ENCODE results near the gene SLC35F3.
"Not testable (repeated sequence)": the region's sequence is repeated elsewhere in the genome, so short reads cannot be mapped to it uniquely, and the experiment has no call there.

Gene SLC35F3

DNA sequence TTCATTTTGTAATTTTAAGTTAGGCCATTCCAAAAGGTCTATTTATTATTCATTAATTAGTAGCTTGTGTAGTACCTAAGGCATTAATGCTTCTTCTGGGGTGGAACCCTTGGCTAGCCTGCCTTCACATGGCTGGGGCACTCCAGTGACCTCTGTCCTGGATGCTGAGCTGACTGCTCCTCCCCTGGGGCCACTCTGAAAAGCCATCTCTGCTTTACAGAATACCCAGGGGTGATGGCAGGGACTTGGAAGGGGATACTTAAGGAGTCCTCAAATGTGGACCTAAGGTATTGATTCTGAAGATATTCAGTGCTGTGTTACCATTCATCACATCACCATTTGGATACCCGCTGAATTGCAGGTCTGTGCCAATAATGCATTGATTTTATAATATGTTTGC, 281.0 kb downstream of the SLC35F3 start:
- DNase-seq (ENCODE audit: low read depth in 3 of 3, low spot score in 1 of 3), result no peak

DNA sequence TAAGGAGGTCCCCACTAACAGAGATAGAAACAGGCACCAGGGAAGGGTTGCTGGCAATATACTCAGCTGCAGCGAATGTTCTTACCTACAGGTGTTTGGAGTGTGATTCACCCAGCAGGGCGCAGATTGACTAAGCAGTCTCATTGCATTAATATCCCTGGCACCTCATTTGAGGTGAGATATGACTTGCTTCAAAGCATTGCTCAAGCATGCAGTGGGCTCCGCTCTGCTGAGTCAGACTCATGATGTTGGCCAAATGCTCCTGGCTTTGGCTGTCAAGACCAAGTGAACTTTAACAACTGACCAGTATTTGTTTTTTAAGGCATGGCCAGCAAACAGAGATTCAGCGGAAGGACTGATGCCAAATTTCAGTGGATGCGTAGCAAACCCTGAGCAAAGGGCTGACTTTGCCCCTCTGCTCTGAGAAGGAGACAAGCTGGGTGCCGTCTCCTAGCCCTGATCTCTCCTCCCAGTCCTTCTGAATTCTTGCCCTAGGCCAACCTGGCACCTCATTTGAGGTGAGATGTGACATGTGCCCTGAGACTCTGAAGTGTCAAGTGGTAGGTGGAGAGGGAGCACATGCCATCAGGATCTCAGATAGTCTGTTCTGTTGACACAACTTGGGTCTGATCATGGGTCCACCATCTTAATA, 281.7 kb downstream of the SLC35F3 start:
- no peak for DNase-seq (ENCODE audit: low read depth in 3 of 3, low spot score in 1 of 3)

DNA sequence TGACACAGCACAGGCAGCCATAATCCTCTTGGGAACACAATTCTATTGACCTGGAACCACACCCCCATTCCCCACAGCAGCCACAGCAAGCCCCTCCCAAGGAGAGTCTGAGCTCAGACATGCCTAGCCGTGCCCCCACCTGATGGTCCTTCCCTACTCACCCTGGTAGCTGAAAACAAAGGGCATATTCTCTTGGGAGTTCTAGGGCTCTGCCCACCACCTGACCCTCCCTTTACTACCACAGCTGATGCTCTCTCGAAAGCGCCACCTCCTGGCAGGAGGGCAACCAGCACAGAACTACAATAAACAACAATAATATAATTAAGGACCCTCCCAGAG, 283.9 kb downstream of the SLC35F3 start:
- DNase-seq (ENCODE audit: low read depth in 3 of 3, low spot score in 1 of 3), result no peak

DNA sequence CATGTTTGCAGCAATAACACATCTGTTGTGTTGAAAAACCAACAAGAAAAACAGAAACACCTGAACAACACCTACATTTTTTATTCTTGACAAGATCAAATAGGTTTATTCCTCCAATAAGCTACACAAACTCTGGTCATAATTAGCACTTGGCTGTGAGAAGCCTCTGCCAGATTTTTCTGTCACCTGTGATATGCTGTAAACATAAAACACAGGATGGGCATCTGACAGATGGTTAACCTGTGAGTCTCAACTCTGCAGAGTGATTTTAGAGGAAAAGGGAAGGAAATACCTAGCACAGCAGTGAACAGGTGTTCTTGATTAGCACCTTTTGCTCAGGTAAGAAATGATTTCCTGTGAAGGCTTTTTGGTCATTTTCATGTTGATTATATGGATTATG, 293.4 kb downstream of the SLC35F3 start:
- DNase-seq (ENCODE audit: low read depth in 3 of 3, low spot score in 1 of 3), result no peak

DNA sequence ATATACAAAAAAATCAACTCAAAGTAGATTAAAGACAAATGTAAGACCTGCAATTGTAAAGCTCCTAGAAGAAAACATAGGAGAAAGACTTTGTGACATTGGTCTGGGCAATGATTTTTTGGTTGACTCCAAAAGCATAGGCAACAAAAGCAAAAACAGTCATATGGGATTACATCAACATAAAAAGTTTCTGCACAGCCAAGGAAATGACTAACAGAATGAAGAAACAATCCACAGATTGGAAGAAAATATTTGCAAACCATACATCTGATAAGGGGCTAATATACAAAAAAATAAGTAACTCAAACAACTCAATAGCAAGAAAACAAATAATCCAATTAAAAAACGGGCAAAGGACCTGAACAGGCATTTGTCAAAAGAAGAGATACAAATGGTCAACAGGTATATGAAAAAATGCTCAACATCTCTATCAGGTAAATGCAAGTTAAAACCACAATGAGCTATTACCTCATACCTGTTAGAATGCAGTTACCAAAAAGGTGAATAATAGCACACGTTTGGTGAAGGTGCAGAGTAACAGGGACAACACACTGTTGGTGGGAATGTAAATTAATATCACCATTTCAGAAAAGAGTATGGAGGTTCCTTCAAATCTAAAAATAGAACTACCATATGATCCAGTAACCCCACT, 295.1 kb downstream of the SLC35F3 start:
- no peak for DNase-seq (ENCODE audit: low read depth in 3 of 3, low spot score in 1 of 3)

DNA sequence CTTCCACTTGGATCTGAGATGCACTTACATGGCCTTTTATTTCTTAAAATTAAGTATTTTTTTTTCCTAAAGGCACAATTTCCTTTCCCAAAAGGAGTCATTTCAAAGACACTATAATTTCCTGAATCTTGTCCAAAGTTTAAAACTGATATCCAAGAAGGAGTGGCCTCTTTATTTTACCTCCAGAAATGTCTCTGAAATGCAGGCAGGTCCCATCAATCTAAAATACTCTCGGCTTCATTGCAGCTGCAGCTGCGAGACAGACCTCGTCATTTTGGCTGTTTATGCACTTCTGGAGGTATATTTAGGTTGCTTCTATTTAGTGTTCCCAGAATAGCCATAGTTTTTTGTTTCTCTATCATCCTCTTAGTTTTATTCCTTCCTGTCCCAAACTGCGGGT, 296.1 kb downstream of the SLC35F3 start:
- DNase-seq (ENCODE audit: low read depth in 3 of 3, low spot score in 1 of 3), result no peak

DNA sequence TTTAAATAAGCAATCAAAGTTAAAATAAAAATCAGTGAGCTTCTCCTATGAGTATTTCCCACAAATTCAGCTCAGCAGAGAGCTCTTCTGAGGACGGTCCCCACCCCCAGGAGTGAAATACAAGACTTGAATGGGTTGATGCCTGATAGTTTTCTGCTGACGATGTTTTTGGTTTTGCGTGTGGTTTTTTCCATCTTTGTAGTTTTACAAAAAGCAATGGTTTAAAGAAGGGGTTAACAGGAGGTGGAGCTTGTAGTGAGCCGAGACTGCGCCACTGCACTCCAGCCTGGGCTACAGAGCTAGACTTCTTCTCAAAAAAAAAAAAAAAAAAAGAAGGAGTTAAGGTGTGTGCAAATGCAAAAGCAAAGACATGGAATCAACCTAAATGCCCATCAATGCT, 297.1 kb downstream of the SLC35F3 start:
- DNase-seq (ENCODE audit: low read depth in 3 of 3, low spot score in 1 of 3), result no peak

DNA sequence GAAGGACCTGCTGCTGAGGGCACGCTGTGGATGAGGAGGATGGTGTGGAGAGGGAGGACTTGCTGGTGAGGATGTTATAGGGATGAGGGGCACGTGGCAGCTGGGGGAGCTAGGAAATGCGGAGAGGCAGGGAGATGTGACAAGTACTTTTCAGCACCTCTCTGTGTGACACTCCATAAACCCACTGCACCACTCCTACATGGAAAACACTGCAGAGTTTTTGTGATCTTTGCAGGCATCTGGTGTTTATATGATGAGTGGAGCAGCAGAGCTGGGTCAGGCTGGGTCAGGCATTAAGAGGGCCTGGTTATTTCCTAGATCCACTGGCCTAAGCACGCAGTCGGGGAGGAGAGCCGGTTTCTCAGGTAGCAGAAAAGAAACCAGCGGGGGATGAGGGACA, 301.5 kb downstream of the SLC35F3 start:
- DNase-seq (ENCODE audit: low read depth in 3 of 3, low spot score in 1 of 3), result no peak

DNA sequence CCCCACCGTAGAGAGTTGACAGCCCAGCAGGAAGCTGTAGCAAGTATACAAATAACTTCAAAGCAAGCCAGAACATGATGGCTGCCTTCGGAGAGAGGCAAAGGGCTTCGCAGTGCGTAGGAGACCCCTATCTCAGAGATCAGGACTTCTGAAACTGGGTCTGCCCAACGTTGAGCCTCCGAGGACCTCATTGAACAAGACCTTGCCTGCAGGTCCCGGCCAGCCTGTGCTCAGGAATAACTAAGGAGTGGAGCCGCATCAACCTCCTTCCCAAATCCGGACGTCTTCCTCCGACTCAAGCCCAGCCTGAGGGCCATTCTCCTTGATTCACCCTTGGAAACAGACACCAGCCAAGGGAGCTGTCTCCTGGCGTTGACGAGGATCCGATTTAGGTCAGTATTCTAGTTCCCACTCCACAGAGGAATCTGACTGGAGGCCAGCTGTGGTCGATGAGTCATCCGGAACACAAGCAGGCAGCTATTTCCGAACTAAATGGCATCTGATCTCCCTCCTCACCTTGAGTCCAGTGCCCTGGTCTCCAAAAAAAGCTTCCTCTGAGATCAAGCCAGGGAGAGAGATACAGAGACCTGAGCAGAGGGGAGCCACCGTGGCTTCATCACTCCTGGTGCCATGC, 302.3 kb downstream of the SLC35F3 start:
- no peak for DNase-seq (ENCODE audit: low read depth in 3 of 3, low spot score in 1 of 3)

DNA sequence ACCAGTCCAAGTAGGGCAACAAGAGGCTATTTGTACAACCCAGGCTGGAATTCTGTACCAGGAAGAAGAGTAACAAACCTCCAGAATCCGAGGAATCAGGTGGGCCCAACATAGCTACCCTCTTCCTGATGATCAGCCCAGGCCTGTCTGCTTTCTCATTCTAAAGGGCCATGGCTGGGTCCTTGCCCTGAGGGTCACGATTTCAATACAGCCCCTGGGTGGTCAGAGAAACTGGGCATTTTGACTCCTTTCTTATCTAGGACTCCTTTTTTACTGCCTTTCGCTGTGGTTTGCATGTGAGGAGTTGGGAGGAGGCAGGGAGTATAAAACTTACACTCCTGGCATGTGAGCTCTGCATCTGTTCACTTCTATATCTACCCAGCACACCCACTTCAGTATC, 303.9 kb downstream of the SLC35F3 start:
- no peak for DNase-seq (ENCODE audit: low read depth in 3 of 3, low spot score in 1 of 3)

DNA sequence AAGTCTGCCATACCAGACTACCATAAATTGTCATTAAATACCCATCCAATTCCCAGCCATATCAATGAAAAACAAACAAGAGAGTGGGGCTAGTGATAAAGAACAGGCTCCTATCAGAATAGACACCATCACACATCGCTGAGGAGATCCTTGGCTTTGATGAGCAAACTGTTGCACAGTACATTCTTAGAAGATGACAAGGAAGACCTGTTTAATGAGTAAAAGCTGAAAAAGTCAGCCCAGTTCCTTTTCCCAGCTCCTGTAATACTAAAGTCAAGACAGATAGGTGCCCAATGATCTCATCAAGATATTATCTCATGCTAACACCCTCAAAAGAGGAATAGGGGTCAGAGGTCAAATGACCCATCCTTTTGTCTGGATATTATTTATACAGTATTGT, 304.3 kb downstream of the SLC35F3 start:
- DNase-seq (ENCODE audit: low read depth in 3 of 3, low spot score in 1 of 3), result no peak

DNA sequence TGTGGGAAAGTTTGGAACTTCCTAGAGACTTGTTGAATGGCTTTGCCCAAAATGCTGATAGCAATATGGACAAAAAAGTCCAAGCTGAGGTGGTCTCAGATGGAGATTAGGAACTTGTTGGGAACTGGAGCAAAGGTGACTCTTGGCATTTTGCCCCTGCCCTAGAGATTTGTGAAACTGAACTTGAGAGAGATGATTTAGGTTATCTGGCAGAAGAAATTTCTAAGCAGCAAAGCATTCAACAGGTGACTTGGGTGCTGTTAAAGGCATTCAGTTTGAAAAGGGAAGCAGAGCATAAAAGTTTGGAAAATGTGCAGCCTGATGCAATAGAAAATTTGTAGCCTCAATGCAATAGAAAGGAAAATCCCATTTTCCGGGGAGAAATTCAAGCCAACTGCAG, 306.0 kb downstream of the SLC35F3 start:
- not testable (repeated sequence) for DNase-seq (ENCODE audit: low read depth in 3 of 3, low spot score in 1 of 3)

DNA sequence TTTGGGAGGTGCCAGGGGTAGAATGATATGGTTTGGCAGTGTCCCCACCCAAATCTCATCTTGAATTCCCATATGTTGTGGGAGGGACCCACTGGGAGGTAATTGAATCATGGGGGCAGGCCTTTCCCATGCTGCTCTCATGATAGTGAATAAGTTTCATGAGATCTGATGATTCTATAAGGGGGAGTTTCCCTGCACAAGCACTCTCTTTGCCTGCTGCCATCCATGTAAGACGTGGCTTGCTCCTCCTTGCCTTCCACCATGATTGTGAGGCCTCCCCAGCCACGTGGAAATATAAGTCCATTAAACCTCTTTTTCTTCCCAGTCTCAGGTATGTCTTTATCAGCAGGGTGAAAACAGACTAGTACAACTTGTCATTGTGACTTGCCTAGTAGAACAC, 307.4 kb downstream of the SLC35F3 start:
- DNase-seq (ENCODE audit: low read depth in 3 of 3, low spot score in 1 of 3), result not testable (repeated sequence)

DNA sequence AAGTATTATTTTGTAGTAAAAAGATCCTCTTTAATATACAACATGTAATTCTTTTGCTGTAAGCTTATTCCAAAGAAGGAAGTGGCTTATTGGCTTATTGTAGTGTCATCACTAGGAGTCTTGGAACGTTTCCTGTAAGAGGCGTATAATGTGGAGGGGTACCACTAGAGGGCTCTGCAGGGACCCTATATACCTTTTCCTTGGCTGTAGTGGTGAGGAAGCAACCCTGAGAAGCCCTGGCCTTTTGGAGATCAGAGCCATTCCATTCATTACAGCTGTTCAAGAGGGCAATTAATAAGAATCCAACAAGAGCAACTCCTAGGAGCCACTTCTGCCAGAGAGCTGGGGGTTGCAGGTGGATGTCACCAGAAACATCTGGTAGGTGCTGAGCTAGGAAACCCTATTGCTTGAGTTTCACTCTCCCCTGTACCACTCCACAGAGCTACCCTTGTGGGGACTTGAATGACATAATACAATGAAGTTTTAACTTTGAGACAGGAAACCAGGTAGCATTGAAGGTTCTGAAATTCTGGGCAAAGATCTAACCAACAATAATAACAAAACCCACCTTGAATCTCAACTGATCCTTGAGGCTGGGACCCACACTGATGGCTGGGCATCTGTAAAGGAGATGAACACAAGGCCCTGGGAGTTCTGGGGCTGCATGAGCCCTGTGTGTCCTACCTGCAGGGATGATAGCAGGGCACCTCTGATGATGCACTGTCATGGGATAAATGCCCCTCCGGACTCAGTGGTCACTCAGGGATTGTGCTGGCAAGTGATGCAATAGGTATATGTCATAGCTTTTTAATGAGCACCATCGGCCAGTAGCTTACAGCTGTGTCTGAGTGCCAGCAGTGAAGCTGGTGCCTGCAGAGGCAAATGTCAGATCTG, 308.5 kb downstream of the SLC35F3 start:
- no peak for DNase-seq (ENCODE audit: low read depth in 3 of 3, low spot score in 1 of 3)

DNA sequence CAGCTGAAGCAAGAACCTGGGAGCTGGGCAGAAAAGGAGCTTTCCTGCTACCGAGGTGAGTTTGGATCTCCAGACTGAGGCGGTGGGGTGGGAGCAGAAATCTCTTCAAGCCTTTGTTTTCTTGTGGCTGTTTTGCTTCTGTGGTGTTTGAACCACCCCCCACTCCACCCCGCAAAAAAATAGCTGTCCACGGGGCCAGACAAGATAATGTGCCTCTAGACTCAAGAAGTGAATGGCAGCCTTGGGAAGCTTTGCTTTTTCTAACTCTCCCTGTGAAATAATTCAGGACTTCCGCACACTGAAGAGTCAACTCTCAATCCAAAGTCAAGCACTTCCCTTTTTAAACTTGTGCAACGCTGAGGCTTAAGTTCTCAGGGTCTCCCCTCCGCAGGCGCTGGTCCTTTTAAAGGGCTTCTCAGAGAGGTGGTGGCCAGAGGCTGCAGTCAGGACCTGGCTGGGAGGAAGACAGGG, 309.2 kb downstream of the SLC35F3 start:
- no peak for DNase-seq (ENCODE audit: low read depth in 3 of 3, low spot score in 1 of 3)

DNA sequence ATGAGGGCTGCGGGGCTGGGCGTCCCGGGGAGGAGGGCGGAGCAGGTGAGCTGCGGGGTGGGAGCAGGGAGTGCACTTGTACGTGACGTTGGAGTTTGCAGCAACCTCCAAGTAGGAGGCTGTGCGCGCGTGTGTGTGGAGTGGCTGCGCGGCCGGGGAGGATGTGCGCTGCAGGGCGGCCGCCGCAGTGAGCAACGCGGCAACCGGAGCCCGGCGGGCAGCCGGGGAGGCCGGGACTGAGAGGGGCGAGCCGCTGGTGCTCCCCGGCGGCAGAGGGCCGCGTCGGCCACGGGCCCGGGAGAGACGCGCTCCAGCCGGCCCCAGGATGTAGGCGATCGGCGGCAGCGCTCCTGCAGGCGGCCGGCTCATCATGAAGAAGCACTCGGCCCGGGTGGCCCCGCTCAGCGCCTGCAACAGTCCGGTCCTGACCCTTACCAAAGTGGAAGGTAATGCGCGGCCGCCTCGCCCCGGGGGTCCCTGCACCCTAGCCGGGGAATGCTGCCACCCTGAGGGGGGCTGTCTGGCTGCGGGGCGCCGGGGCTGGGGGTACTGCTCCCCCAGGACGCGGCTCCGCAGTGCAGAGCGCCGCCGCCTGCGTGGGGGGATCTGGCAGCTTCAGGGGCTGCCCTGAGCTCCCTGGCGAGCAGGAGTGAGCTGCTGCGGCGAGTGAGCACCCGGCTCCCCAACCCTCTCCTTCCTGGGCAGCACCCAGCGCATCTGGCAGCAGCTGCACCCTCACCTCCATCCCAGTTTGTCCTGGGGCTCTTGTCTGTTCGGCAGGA, 309.8 kb downstream of the SLC35F3 start:
- peak in 1 of 3 donors; percentile 19 for DNase-seq (ENCODE audit: low read depth in 3 of 3, low spot score in 1 of 3)

DNA sequence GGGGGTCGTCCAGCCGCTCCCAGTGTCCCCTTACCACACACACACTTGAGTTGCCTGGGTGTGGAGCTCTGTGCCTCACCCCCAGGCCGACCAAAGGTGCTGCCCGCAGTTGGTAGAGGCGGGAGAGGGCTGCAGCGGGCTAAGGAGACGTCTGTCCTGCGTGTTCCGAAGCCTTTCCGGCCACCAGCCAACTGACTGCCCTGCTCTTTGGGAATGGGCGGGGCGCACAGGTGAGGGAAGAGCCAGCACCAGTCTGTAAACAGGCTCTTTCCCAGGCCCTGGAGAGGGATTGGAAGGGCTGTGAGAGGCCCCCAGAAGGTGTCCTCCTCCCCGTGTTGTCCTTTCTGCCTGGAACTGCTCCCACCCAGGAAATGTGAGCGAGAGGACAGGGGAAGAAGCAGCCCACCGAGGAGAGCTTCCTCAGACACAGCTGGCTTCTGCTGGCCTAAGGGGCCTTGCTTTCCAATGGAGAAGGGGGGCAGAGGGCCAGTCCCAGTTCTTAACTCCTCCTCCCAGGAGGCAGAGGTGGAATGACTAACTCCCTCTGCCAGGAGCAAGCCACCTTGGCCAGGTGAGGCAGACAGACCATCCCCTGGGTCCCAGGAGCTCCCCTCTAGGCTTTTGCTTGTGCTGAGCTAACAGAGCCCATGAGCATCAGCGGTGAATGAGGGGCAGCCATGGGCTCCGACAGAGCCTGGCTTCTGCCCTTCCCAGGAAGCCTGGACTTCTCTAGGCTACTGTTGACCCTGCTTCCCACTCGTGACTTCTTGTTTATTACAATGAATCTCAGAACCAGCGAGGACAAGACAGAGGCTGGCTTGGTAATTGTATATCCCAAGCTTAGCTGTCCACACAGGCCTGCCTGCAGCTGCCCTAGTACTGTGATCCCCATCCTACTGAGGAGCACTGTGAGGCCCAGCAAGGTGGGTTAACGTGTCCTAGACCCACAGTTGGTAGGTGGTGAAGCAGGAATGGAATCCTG, 310.7 kb downstream of the SLC35F3 start:
- DNase-seq (ENCODE audit: low read depth in 3 of 3, low spot score in 1 of 3), result no peak

DNA sequence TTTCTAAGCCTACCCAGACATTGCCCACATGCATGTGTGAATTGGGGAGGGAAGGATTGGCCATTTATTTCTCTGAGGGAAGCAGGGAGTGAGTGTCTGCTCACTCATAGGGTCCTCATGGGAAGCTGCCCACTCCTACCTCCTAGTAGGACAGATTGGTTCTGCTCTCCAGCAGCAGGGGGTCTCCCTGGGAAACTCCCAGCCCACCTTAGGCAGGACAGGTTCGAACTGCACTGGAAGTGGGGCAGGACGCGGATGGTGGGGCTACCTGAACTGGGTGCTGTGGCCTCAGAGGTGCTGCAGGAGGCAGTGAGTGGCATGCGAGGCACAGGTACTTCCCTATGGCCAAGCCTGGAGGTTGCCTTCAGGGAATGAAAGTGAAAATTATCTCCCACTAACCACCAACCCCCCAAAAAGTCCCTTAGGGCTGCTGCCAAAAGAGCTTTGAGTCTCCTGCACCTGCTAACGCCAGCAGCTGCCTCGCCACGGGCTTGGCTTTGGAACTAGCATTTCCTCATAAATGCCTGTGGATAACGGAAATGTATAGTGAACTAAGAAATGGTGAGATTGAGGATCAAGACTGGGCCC, 311.7 kb downstream of the SLC35F3 start:
- no peak for DNase-seq (ENCODE audit: low read depth in 3 of 3, low spot score in 1 of 3)

DNA sequence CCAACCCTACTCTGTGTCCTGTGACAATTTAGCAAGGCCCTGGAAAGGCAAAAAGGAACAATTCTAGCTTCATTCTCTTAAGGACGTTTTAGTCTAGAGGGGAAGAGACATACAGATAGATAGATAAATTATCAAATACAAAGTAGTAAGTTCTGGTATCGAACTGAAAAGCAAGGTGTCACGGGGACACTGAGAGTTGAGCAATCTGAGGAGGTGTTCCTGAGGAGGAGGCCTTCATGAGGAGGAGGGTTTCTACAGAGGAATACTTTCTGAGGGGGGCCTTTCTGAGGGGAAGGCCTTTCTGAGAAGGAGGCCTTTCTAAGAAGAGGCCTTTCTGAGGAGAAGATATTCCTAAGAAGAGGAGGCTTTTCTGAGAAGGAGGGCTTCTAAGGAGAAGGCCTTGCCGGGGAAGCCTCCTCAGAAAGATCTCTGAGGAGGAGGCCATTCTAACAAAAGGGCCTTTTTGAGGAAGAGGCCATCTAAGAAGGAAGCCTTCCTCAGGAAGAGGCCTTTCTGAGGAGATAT, 312.9 kb downstream of the SLC35F3 start:
- no peak for DNase-seq (ENCODE audit: low read depth in 3 of 3, low spot score in 1 of 3)
